IMR-90 (cell line): ENCODE data around the gene ABHD2. TPM values are rescaled to one million over a fixed set of nuclear protein-coding genes. Genes with fewer than 3 reads are reported as not detected.

Source experiments
- ATAC-seq: fragments of 200-7000 bp; cut with Tn5 transposase; 2 replicates; pipeline ENCODE4 v1.9.1; 2020; ENCODE audit warnings: low read depth, mild to moderate bottlenecking, moderate library complexity
- BruUV-seq: library from RNA; stranded (reverse); fragments of 400-500 nt; replicated peaks from 2 replicates; lab custom pipeline; 2021; lab: Mats Ljungman, UMichigan
- CTCF ChIA-PET: fragments of 300-600 bp; formaldehyde crosslinking; extraction: SDS; loops from one replicate; lab custom pipeline; 2021; ENCODE audit warnings: antibody characterized with exemption; lab: Yijun Ruan, JAX
- POLR2A ChIA-PET: fragments of 300-600 bp; sonication (Branson Sonifier 250); formaldehyde crosslinking; loops from one replicate; lab custom pipeline; 2022; ENCODE audit warnings: antibody characterized with exemption; ENCODE audit not compliant: unreplicated experiment; lab: Charles Lee
- DNase-seq: peaks from one replicate; pipeline ENCODE4 v3.0.0; 2013
- H2AFZ ChIP-seq: replicated peaks from 2 replicates; pipeline ENCODE3; 2013; ENCODE audit warnings: low read length, mild to moderate bottlenecking; ENCODE audit not compliant: poor library complexity
- H2AK5ac ChIP-seq: 2 replicates; pipeline ENCODE4 v1.6.1; 2013; ENCODE audit warnings: low read depth, low read length, inconsistent platforms
- H2AK9ac ChIP-seq: replicated peaks from 2 replicates; pipeline ENCODE3; 2013; ENCODE audit warnings: mild to moderate bottlenecking, low read depth, low read length, moderate library complexity; ENCODE audit not compliant: poor library complexity
- H2BK120ac ChIP-seq: 2 replicates; pipeline ENCODE4 v1.6.1; 2013; ENCODE audit warnings: low read depth, low read length, inconsistent platforms
- H2BK15ac ChIP-seq: 3 replicates; pipeline ENCODE4 v1.6.1; 2013; ENCODE audit warnings: low read depth, low read length, inconsistent platforms
- H2BK20ac ChIP-seq: 2 replicates; pipeline ENCODE4 v1.6.1; 2013; ENCODE audit warnings: low read depth, mild to moderate bottlenecking, inconsistent platforms, low read length, moderate library complexity
- H2BK5ac ChIP-seq: 2 replicates; pipeline ENCODE4 v1.6.1; 2013; ENCODE audit warnings: mild to moderate bottlenecking, low read depth, low read length, inconsistent platforms; ENCODE audit not compliant: poor library complexity, severe bottlenecking
- H3K14ac ChIP-seq: replicated peaks from 2 replicates; pipeline ENCODE4 v1.6.1; 2013; ENCODE audit warnings: low read depth, low read length, inconsistent platforms
- H3K18ac ChIP-seq: 2 replicates; pipeline ENCODE4 v1.6.1; 2013; ENCODE audit warnings: low read depth, low read length, control low read depth
- H3K23ac ChIP-seq: 2 replicates; pipeline ENCODE4 v1.6.1; 2013; ENCODE audit warnings: low read depth, low read length, inconsistent platforms
- H3K27ac ChIP-seq: 2 replicates; pipeline ENCODE4 v1.5.1; 2013; ENCODE audit warnings: mild to moderate bottlenecking, control low read depth, low read length; ENCODE audit not compliant: insufficient read depth
- H3K27me3 ChIP-seq: 2 replicates; pipeline ENCODE4 v1.6.1; 2013; ENCODE audit warnings: low read length; ENCODE audit not compliant: control insufficient read depth, insufficient read depth
- H3K36me3 ChIP-seq: 2 replicates; pipeline ENCODE4 v1.6.1; 2013; ENCODE audit warnings: low read length, mixed read lengths; ENCODE audit not compliant: control insufficient read depth, insufficient read depth
- H3K4ac ChIP-seq: 2 replicates; pipeline ENCODE4 v1.6.1; 2013; ENCODE audit warnings: low read depth, low read length, inconsistent platforms
- H3K4me1 ChIP-seq: 2 replicates; pipeline ENCODE4 v1.6.1; 2013; ENCODE audit warnings: low read length, mixed read lengths; ENCODE audit not compliant: control insufficient read depth, insufficient read depth
- H3K4me2 ChIP-seq: 2 replicates; pipeline ENCODE4 v1.6.1; 2013; ENCODE audit warnings: low read depth, mild to moderate bottlenecking, control low read depth, low read length, moderate library complexity
- H3K4me3 ChIP-seq: 2 replicates; pipeline ENCODE4 v1.5.1; 2013; ENCODE audit warnings: low read depth, mild to moderate bottlenecking, control low read depth, low read length, moderate library complexity; ENCODE audit not compliant: insufficient read depth
- H3K56ac ChIP-seq: 2 replicates; pipeline ENCODE4 v1.6.1; 2013; ENCODE audit warnings: low read length, inconsistent platforms; ENCODE audit not compliant: insufficient read depth; ENCODE audit errors: extremely low read depth
- H3K79me1 ChIP-seq, 2 experiments: 2 replicates each; pipeline ENCODE4 v1.6.1; 2013; ENCODE audit warnings: low read length in 2 of 2, inconsistent platforms in 1 of 2, low read depth in 1 of 2
- H3K9ac ChIP-seq: 2 replicates; pipeline ENCODE4 v1.6.1; 2013; ENCODE audit warnings: low read depth, low read length, control low read depth
- H3K9me1 ChIP-seq: 2 replicates; pipeline ENCODE4 v1.6.1; 2013; ENCODE audit warnings: low read length, inconsistent platforms; ENCODE audit not compliant: insufficient read depth
- H3K9me3 ChIP-seq: 2 replicates; pipeline ENCODE4 v1.6.1; 2013; ENCODE audit warnings: low read length; ENCODE audit not compliant: control insufficient read depth, insufficient read depth
- H4K20me1 ChIP-seq: 2 replicates; pipeline ENCODE4 v1.6.1; 2013; ENCODE audit warnings: low read length, inconsistent platforms; ENCODE audit not compliant: insufficient read depth
- H4K5ac ChIP-seq: 2 replicates; pipeline ENCODE4 v1.6.1; 2013; ENCODE audit warnings: mild to moderate bottlenecking, low read depth, low read length, control low read depth
- H4K8ac ChIP-seq, 2 experiments: 2 replicates each; pipeline ENCODE4 v1.6.1; 2013; ENCODE audit warnings: low read depth in 2 of 2, low read length in 2 of 2, control low read depth in 1 of 2, inconsistent platforms in 1 of 2
- H4K91ac ChIP-seq: 2 replicates; pipeline ENCODE4 v1.6.1; 2013; ENCODE audit warnings: low read depth, low read length, inconsistent platforms; ENCODE audit not compliant: insufficient read depth
- BHLHE40 ChIP-seq: fragments of 150-350 bp; IDR thresholded peaks from 2 replicates; pipeline ENCODE4 v1.6.1; 2016; ENCODE audit warnings: mild to moderate bottlenecking, low read depth, low read length
- CHD1 ChIP-seq: IDR thresholded peaks from 2 replicates; pipeline ENCODE4 v1.6.1; 2012; ENCODE audit warnings: low read depth, low read length, improper control_type of control experiment
- CTCF ChIP-seq: conservative IDR thresholded peaks from 2 replicates; pipeline ENCODE4 v1.5.1; 2012; ENCODE audit warnings: mild to moderate bottlenecking, low read depth, low read length, improper control_type of control experiment
- NFE2L2 ChIP-seq: fragments of 150-350 bp; IDR thresholded peaks from 2 replicates; pipeline ENCODE4 v1.6.1; 2016; ENCODE audit warnings: low read depth, mild to moderate bottlenecking, low read length
- RAD21 ChIP-seq: IDR thresholded peaks from 2 replicates; pipeline ENCODE4 v1.6.1; 2012; ENCODE audit warnings: low read length, improper control_type of control experiment
- RCOR1 ChIP-seq: IDR thresholded peaks from 2 replicates; pipeline ENCODE4 v1.6.1; 2012; ENCODE audit warnings: mild to moderate bottlenecking, low read length, improper control_type of control experiment; ENCODE audit not compliant: insufficient replicate concordance
- SMC3 ChIP-seq: fragments of 150-350 bp; IDR thresholded peaks from 2 replicates; pipeline ENCODE4 v1.6.1; 2016; ENCODE audit warnings: low read depth, mild to moderate bottlenecking, antibody characterized with exemption, low read length, moderate library complexity
- WGBS, 2 experiments: methylation state at CpG; one replicate each; pipeline versions ENCODE4 v1.1.5 to v1.1.7; 2013; ENCODE audit warnings: missing lambda C conversion rate in 2 of 2; ENCODE audit not compliant: insufficient read length in 1 of 2; ENCODE audit errors: extremely low coverage in 2 of 2; 5-methylcytosine and 5-hydroxymethylcytosine counted together
- dilution Hi-C: fragments of 300-500 bp; cut with HindIII; formaldehyde crosslinking; loops from one replicate; pipeline ENCODE4 v1.14.3; 2018; ENCODE audit warnings: low sequenced_read_pairs; ENCODE audit not compliant: unreplicated experiment
- in situ Hi-C: fragments of 300-500 bp; cut with MboI; formaldehyde crosslinking; loops from 3 replicates; pipeline ENCODE4 v1.14.3; 2019; ENCODE audit warnings: low sequenced_read_pairs, inconsistent platforms, mixed read lengths
- intact Hi-C: fragments of 100-400 bp; cut with micrococcal nuclease; formaldehyde crosslinking; loops from 2 replicates; pipeline ENCODE4 v1.10.0; 2022
- polyA plus RNA-seq, 3 experiments: library from polyadenylated mRNA; depleted of rRNA; stranded (reverse); fragments of >200 nt; gene quantifications; 2 replicates each; pipeline ENCODE4 v1.2.3, GENCODE V29; 2012; ENCODE audit warnings: low replicate concordance in 1 of 3
- total RNA-seq: library from RNA; depleted of rRNA; stranded (reverse); fragments of >200 nt; gene quantifications from 2 replicates; pipeline ENCODE4 v1.2.3, GENCODE V29; 2012

The ABHD2 gene
- total and polyA plus RNA-seq, 2 of the 4 experiments (the other 2 are of a cell fraction) = 31.2 to 62.9 TPM

GRCh38 chr15:89089316-89090230 is 1.3 kb downstream of the ABHD2 start (continued):
- no peak for TF ChIP-seq SMC3

GRCh38 chr15:89090791-89091626 is 2.8 kb downstream of the ABHD2 start:
- in situ Hi-C loops (no loop called here), intact Hi-C loops (no loop called here), dilution Hi-C loops (no loop called here)
- peaks cover 2% of the 10 kb centered on the region; the same call in 1 of the 2 replicates for H3K36me3 ChIP-seq
- H4K5ac ChIP-seq = peak overlapping the region; percentile 41; the same call in 1 of the 2 replicates
- no peak overlapping the region for H2AK9ac ChIP-seq
- peak overlapping the region; percentile 80 for H3K4me2 ChIP-seq
- peak overlapping the region; percentile 54; the same call in 1 of the 2 replicates for H4K91ac ChIP-seq
- H3K27me3 ChIP-seq = no peaks in the 10 kb centered on the region
- peak overlapping the region; percentile 70; the same call in 1 of the 2 replicates for H3K18ac ChIP-seq
- CTCF ChIA-PET = interaction anchor here (0.6 to 1.9 kb wide), 3 partner anchors 11 to 48 kb away, joined by 3 to 6 read pairs (median 3); no protein-coding TSS in a partner anchor
- H3K23ac ChIP-seq = peak overlapping the region; percentile 90
- WGBS, 2 experiments = 36% methylated on average over 5 of the region's 12 CpGs; no CpG with 5 or more reads in 1 of the 2 experiments
- peak overlapping the region; percentile 85 for H2BK120ac ChIP-seq
- TF ChIP-seq NFE2L2 (peak; percentile 52; the same call in 1 of the 2 replicates), RCOR1 (no peak), RAD21 (peak; percentile 38; the same call in 1 of the 2 replicates), BHLHE40 (peak; percentile 46), CHD1 (0 out of 2 replicates have a peak, but pooled peaks have one; percentile 49), CTCF (0 out of 2 replicates have a peak, but pooled peaks have one; percentile 17)
- no peak overlapping the region for H2AFZ ChIP-seq
- no peaks in the 10 kb centered on the region for H4K20me1 ChIP-seq
- H3K4me1 ChIP-seq = peaks cover 14% of the 10 kb centered on the region
- peak overlapping the region; percentile 62; the same call in 1 of the 2 replicates for H3K4ac ChIP-seq
- H2BK15ac ChIP-seq = peak overlapping the region; percentile 38; the same call in 1 of the 3 replicates
- H3K56ac ChIP-seq = peak overlapping the region; percentile 42; the same call in 1 of the 2 replicates
- H3K9me3 ChIP-seq = no peaks in the 10 kb centered on the region
- peak overlapping the region; percentile 75 for H3K14ac ChIP-seq
- H3K9ac ChIP-seq = peak overlapping the region; percentile 34
- peaks cover 16 to 67% of the 10 kb centered on the region in 2 experiments for H3K79me1 ChIP-seq
- ATAC-seq (no peak), DNase-seq (peak; percentile 85)
- peak overlapping the region; percentile 15; the same call in 1 of the 2 replicates for H3K4me3 ChIP-seq
- H2BK5ac ChIP-seq = peak overlapping the region; percentile 76
- peak overlapping the region; percentile 67 for H3K27ac ChIP-seq
- H3K9me1 ChIP-seq = peaks cover 13% of the 10 kb centered on the region
- POLR2A ChIA-PET = no interaction called here
- no TSS peak for BruUV-seq
- H2AK5ac ChIP-seq = peak overlapping the region; percentile 83
- H2BK20ac ChIP-seq = peak overlapping the region; percentile 71; the same call in 1 of the 2 replicates
- H4K8ac ChIP-seq = peak overlapping the region; percentile 1 to 73; a peak in 3 of 4 replicates
